Activated T-helper 1 cell treated with Interleukin-2 at 50 U/mL for 16 hours (primary cell): ENCODE data around the gene CCIN.
"Not testable (repeated sequence)": the region's sequence is repeated elsewhere in the genome, so short reads cannot be mapped to it uniquely, and the experiment has no call there.

Source experiments
- DNase-seq: peaks from one replicate; pipeline ENCODE4 v3.0.0-alpha.2; 2020; ENCODE audit warnings: low read depth

CCIN gene

GRCh38 chr9:36169166-36169565 lies at the start of gene CCIN:
Gene CCIN, plus strand, starts transcription at chr9:36169388. Its CDS starts 115 bp downstream, at chr9:36169503.
- DNase-seq: no peak

- no peak for DNase-seq
Observed at GRCh38 chr9:36119476-36119875, 49.7 kb upstream of the CCIN start.

GRCh38 chr9:36120705-36121104 lies 48.5 kb upstream of the CCIN start:
- no peak for DNase-seq

- no peak for DNase-seq
Observed at GRCh38 chr9:36121971-36122370, 47.2 kb upstream of the CCIN start.

GRCh38 chr9:36123515-36123914 lies 45.7 kb upstream of the CCIN start:
- no peak for DNase-seq

- DNase-seq: no peak
Observed at GRCh38 chr9:36125062-36125855, 43.9 kb upstream of the CCIN start.

- DNase-seq: no peak
Observed at GRCh38 chr9:36126016-36126730, 43.0 kb upstream of the CCIN start.

GRCh38 chr9:36127652-36128244 lies 41.4 kb upstream of the CCIN start:
- no peak for DNase-seq

GRCh38 chr9:36128349-36128748 lies 40.8 kb upstream of the CCIN start:
- DNase-seq: no peak

GRCh38 chr9:36129139-36129538 lies 40.0 kb upstream of the CCIN start:
- DNase-seq: no peak

GRCh38 chr9:36131666-36132065 lies 37.5 kb upstream of the CCIN start:
- DNase-seq: not testable (repeated sequence)

- no peak for DNase-seq
Observed at GRCh38 chr9:36132086-36132485, 37.1 kb upstream of the CCIN start.

- no peak for DNase-seq
Observed at GRCh38 chr9:36134761-36135505, 34.3 kb upstream of the CCIN start.

GRCh38 chr9:36135741-36136271 lies 33.4 kb upstream of the CCIN start:
- DNase-seq: no peak

- DNase-seq: peak; percentile 71
Observed at GRCh38 chr9:36136272-36136893, 32.8 kb upstream of the CCIN start, which contains the start of gene GLIPR2. Gene GLIPR2, plus strand, starts transcription at chr9:36136733. Its CDS starts 46 bp downstream, at chr9:36136779.

GRCh38 chr9:36136894-36137391 lies 32.2 kb upstream of the CCIN start:
- no peak for DNase-seq

GRCh38 chr9:36137392-36138004 lies 31.7 kb upstream of the CCIN start:
- no peak for DNase-seq

- DNase-seq: no peak
Observed at GRCh38 chr9:36138496-36138895, 30.7 kb upstream of the CCIN start.

- DNase-seq: no peak
Observed at GRCh38 chr9:36138901-36139300, 30.3 kb upstream of the CCIN start.
